ENCODE results near the gene IPP.
"Not testable (repeated sequence)": the region's sequence is repeated elsewhere in the genome, so short reads cannot be mapped to it uniquely, and the experiment has no call there.

The IPP gene

DNA sequence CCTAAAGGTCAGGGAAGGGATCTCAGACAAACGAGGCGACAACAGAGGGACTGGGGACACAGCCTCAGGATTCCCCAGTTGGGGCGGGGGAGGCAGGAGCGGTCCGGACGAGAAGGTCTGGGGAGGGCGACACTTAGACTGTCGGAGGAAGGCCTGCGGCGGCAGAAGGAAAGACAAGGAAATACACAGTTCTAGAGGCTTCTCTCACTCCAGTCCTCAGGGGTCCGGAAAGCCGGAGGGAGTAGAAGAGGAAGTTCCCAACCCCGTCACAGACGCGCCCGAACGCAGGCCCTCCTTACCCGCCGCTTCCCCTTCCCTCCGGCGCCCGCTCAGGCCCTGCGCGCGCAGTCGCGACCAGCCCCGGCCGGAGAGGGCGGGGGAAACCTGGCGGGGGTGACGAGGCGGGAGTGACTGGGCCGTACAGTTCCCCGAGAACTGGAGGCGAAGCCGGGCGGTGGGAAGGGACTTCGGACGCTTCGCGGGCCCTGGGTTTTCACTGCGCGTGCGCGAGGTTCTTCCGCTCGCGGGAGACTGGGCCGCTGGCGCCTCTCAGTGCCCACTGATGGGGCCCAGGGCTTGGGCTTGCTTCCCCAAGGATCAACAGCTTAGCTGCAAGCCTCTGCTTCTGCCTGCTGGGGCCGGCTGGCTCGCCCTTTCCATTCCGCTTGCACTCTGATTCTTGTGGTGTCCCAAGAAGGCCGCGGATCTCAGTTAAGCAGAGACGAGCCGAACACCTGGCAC, at the start of gene IPP:
Gene IPP, minus strand, starts transcription at position 356 of the 741 bp plus-strand sequence. CDS start 4,242 bp downstream, outside the sequence.
- peak; percentile 97 for DNase-seq (ENCODE audit: low spot score)

DNA sequence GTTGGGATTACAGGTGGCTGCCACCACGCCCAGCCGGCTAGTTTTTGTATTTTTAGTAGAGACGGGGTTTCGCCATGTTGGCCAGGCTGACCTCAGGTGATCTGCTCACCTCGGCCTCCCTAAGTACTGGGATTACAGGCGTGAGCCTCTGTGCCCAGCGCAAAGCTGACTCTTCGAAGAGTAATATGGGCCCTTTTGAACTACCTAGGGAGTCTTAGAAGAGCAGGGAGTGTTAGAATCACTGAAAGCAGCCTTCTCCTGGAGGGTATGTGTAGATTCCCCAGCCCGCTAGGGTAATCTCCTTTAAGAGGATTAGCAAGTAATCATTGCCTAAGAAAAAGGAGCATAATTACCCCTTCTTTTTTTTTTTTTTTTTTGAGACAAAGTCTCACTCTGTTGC, 46.5 kb upstream of the IPP start:
- no peak for DNase-seq (ENCODE audit: low spot score)

GRCh38 chr1:45796381-45796780, 45.9 kb upstream of the IPP start:
- no peak for DNase-seq (ENCODE audit: low spot score)

DNA sequence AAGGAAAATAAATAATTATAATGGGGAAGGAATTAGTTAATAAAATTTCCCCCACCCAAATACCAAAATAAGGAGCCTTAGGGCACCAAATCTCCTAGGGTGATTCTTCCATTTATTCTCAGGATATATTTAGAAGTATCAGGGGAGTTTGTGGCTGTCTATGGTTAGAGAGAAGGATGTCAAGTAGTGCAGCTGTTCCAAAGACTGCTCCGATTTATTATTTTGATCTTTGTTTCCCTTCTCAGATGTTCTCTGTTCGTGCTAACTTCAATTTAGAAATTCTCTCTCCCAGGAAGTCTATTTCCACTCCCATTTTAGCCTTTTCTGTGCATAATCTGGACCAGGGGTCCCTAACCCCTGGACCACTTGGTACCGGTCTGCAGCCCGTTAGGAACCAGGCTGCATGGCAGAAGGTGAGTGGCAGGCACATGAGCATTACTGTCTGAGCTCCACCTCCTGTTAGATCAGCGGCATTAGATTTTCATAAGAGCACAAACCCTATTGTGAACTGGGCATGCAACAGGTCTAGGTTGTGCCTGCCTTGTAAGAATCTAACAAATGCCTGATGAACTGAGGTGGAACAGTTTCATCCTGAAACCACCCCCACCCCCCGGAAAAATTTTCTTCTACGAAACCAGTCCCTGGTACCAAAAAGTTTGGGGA, 43.6 kb upstream of the IPP start:
- no peak for DNase-seq (ENCODE audit: low spot score)

GRCh38 chr1:45792744-45793143, 42.3 kb upstream of the IPP start:
- DNase-seq (ENCODE audit: low spot score): no peak

GRCh38 chr1:45789601-45790000, 39.1 kb upstream of the IPP start:
- DNase-seq (ENCODE audit: low spot score): no peak

GRCh38 chr1:45787905-45788304, 37.5 kb upstream of the IPP start:
- DNase-seq (ENCODE audit: low spot score): no peak

- no peak for DNase-seq (ENCODE audit: low spot score)
These were observed 35.1 kb upstream of the IPP start for GRCh38 chr1:45785583-45785982.

DNA sequence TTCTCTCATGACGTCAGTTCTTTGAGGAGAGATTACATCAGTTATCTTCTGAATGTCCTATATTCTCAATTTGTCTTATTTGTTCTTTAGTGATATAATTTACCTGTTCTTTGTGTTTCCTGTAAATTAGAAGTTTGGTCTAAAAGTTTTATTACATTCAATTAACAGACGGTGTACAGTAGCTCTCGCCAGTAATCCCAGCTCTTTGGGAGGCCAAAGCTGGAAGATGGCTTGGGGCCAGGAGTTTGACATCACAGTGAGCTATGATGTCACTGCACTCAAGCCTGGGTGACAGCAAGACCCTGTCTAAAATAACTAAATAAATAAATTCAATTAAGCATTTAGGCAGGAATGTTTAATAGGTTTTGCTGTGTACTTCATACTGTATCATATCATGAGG, 25.3 kb upstream of the IPP start:
- DNase-seq (ENCODE audit: low spot score): no peak

DNA sequence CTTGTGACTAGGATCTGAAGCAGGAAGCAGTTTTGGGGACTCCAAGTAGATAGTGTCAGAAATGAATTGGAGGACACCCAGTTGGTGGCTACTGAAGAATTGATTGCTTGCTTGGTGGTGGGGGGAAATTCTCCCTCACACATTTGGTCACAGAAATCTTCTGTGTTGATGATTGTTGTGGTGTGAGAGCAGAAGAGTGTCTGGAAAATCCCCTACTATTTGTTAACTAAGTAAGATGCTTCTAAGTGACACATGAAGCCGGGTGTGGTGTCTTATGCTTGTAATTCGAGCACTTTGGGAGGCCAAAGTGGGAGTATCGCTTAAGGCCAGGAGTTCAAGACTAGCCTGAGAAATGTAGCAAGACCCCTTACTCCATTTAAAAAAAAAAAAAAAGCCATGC, 22.5 kb upstream of the IPP start:
- DNase-seq (ENCODE audit: low spot score): no peak

DNA sequence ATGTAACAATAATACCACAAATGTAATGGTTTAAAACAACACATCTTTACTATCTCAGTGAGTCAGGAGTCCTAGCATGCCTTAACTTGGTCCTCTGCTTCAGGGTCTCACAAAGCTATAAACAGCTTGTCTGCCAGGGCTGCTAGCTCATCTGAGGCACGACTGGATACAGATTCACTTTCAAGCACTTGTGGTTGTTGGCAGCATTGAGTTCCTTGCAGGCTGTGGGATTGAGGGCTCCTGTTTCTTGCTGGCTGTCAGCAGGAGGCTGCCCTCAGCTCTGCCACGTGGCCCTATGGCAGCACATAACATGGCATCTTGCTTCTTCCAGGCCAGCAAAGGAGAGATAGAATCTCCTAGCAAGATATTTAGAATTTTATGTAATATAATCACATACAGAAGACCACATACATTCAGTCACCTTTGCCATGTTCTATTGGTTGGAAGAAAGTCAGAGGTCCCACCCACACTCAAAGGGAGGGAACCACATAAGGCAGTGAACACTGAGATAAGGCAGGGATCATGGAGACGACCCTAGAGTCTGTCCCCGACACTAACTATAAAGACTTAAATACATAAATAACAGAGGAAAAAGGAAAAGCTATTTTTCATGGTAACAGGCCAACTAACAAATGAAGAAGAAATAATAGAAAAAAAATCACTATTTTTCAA, 18.9 kb upstream of the IPP start:
- no peak for DNase-seq (ENCODE audit: low spot score)

DNA sequence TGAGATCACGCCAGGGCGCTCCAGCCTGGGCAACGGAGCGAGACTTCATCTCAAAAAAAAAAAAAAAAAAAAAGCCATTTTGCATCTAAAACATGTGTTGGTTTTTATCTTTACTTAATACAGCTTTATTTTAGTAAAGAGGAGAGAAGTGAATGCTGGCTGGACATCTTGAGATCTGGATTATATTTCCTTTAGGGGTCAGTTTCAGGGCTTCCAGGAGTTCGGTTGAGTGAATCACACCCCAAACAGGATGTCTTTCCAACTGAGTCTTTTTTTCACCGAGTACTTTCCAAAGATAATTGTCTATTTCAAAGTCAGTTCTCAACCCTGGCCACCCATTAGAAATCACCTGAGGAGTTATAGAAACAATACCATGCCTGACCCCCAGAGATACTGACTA, 16.6 kb upstream of the IPP start:
- DNase-seq (ENCODE audit: low spot score): no peak

DNA sequence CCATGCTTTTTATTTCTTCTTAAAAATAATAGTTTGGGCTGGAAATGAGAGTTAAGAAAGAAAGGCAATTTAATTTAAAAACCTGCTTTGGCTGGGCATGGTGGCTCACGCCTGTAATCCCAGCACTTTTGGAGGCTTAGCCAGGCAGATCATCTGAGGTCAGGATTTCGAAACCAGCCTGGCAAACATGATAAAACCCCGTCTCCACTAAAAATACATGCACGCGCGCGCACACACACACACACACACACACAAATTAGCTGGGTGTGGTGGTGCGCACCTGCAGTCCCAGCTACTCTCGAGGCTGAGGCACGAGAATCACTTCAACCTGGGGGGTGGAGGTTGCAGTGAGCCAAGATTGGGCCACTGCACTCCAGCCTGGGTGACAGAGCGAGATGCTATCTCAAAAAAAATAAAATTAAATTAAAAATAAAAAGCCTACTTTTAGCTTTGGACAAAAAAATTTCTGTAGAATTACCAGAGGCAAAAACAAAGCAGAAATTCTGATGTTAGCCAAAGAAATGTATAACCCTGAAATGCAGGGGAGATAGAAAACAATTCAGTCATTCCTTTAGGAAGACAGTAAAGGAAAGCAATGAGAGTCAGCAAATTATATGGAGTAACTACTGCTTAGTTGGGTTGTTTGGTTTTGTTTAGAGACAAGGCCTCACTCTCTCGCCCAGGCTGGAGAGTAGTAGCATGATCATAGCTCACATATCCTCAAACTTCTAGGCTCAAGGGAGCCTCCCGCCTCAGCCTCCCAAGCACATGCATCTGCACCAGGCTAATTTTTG, 15.7 kb upstream of the IPP start:
- DNase-seq (ENCODE audit: low spot score): no peak

GRCh38 chr1:45762291-45762690, 11.8 kb upstream of the IPP start:
- DNase-seq (ENCODE audit: low spot score): no peak

DNA sequence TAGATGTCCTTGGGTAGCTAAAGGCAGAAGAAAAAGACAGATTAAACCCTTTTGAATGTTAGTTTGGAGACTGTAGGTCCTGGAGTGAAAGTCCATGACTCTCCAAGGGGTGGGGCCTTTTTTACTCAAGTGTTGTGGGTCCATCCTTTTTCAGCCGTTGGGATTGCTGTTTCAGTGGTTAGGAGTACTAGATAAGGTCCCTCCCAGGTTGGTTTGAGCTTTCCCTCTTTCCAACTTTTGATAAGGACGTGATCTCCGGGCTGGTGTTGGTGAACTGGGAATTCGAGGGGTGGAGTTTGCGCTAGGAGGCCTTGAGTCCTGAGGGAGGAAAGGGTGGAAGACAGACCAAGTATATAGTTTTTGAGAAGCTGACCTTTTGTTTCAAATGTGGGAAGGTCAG, 5.2 kb upstream of the IPP start:
- no peak for DNase-seq (ENCODE audit: low spot score)

GRCh38 chr1:45753248-45754037, 3.0 kb upstream of the IPP start:
- no peak for DNase-seq (ENCODE audit: low spot score)

- no peak for DNase-seq (ENCODE audit: low spot score)
These were observed 2.1 kb upstream of the IPP start for GRCh38 chr1:45752441-45753052.

GRCh38 chr1:45752014-45752413, 1.6 kb upstream of the IPP start:
- DNase-seq (ENCODE audit: low spot score): no peak

DNA sequence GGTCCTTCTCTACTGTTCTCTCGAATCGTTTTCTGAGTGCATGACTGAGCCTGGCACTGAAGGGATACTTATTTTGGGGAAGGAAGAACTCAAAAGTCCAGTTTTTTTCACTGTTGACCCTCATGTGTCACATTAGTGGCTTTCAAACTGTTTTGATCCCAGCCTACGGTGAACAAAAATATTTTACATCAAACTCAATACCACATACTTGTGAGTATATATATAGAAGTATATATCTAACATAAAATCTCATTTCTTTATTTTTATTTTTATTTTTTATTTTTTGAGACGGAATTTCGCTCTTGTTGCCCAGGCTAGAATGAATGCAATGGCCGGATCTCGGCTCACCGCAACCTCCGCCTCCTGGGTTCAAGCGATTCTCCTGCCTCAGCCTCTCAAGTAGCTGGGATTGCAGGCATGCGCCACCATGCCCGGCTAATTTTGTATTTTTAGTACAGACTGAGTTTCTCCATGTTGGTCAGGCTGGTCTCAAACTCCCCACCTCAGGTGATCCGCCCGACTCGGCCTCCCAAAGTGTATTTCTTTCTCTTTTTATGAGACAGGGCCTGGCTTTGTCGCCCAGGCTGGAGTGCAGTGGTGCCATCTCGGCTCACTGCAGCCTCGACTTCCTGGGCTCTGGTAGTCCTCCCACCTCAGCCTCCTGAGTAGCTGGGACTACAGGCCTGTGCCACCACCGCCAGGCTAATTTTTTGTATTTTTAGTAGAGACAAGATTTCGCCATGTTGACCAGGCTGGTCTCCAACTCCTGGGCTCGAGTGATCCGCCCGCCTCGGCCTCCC, 786 bp upstream of the IPP start:
- not testable (repeated sequence) for DNase-seq (ENCODE audit: low spot score)

- no peak for DNase-seq (ENCODE audit: low spot score)
These were observed 3.5 kb downstream of the IPP start for GRCh38 chr1:45746922-45747321.
